Kidney epithelial cell (primary cell): ENCODE results near the gene COL4A4. TPM values are rescaled to one million over a fixed set of nuclear protein-coding genes. Genes with fewer than 3 reads are reported as not detected.

Source experiments
- DNase-seq: peaks from one replicate; pipeline ENCODE4 v3.0.0-alpha.2; 2010; ENCODE audit warnings: low read depth
- H3K27me3 ChIP-seq: 2 replicates; pipeline ENCODE4 v1.6.0; 2011; ENCODE audit warnings: low read length; ENCODE audit not compliant: control insufficient read depth, insufficient read depth
- H3K36me3 ChIP-seq: 2 replicates; pipeline ENCODE4 v1.5.1; 2011; ENCODE audit warnings: low read length; ENCODE audit not compliant: control insufficient read depth, insufficient read depth
- H3K4me3 ChIP-seq: 2 replicates; pipeline ENCODE4 v1.5.1; 2011; ENCODE audit warnings: low read depth, mild to moderate bottlenecking, control low read depth, low read length
- total RNA-seq: library from RNA; depleted of rRNA; stranded (reverse); fragments of >200 nt; gene quantifications from 2 replicates; pipeline ENCODE4 v1.2.3, GENCODE V29; 2015
- TF ChIP-seq, protein P1 (sequence below): IDR thresholded peaks from 2 replicates; pipeline ENCODE4 v1.5.1; 2011; ENCODE audit warnings: mild to moderate bottlenecking, moderate library complexity, low read length, control low read depth, inconsistent platforms; ENCODE audit not compliant: insufficient read depth, poor library complexity, severe bottlenecking

The COL4A4 gene
- total RNA-seq, 1 donor from 2014 or later, result 3.4 TPM

DNA sequence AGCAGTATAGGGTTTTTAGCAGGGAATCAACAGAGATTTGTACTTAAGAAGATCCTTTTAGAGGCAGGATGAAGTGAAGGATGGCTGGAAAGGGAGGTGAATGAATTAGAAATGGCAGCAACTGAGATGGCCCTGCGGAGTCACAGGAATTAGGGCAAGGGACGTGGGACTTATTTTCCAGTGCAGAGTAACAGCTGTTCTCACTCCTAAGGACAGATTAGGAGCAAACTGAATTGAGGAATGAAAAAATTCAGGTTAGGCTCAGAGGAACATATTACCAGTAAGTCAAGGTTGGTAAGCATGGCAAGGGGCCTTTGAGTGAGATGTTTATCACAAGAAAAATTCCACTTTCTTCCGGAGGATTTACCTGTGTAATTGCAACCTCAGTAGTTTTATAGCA is 34.9 kb upstream of the COL4A4 start:
- Histone ChIP-seq H3K4me3 (no peak overlapping the region), H3K27me3 (no peaks in the 10 kb centered on the region), H3K36me3 (no peaks in the 10 kb centered on the region)
- TF ChIP-seq, protein P1, sequence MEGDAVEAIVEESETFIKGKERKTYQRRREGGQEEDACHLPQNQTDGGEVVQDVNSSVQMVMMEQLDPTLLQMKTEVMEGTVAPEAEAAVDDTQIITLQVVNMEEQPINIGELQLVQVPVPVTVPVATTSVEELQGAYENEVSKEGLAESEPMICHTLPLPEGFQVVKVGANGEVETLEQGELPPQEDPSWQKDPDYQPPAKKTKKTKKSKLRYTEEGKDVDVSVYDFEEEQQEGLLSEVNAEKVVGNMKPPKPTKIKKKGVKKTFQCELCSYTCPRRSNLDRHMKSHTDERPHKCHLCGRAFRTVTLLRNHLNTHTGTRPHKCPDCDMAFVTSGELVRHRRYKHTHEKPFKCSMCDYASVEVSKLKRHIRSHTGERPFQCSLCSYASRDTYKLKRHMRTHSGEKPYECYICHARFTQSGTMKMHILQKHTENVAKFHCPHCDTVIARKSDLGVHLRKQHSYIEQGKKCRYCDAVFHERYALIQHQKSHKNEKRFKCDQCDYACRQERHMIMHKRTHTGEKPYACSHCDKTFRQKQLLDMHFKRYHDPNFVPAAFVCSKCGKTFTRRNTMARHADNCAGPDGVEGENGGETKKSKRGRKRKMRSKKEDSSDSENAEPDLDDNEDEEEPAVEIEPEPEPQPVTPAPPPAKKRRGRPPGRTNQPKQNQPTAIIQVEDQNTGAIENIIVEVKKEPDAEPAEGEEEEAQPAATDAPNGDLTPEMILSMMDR, result no peak
- no peak for DNase-seq

DNA sequence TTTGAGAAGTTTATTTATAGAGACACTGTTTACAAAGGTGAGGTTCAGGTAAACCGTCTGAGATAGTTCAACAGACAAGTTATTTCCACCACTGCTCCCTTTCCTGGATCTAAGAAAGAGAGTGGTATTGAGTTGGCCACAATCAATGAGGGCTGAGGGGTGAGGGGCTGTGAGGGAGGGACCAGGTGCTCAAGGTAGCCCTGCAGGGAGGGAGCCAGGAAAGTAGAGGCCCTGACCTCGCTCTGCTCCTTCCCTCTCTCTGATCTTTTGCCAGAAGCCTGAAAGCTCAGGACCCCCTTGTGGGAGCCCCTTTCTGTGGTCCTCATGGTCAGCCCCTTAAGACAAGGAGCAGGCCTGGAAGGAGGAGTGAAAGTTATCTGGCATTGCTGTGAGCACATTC is 30.2 kb upstream of the COL4A4 start:
- no peaks in the 10 kb centered on the region for H3K27me3 ChIP-seq
- no peak for DNase-seq
- H3K36me3 ChIP-seq, result no peaks in the 10 kb centered on the region
- no peak overlapping the region for H3K4me3 ChIP-seq
- TF ChIP-seq, protein P1, result no peak

DNA sequence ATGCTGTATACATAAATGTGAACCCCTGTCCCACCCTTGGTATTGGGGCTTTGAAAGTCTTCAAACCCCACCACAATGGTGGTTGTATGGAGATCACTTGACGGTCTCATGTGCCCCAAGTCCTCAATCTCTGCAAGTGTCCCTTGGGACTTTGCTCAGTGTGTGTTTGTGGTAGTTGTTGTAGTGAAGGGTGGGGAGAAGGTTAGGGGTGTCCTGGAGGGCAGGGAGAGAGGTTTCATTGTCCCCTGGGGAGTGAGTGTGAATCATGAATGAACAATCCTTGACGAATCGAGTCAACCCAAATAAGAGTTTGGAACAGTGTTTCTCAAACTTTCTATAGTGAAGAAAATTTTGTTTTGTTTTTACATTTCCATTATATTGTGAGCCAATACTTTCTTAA is 28.5 kb upstream of the COL4A4 start:
- H3K4me3 ChIP-seq, result no peak overlapping the region
- TF ChIP-seq, protein P1, result no peak
- no peaks in the 10 kb centered on the region for H3K27me3 ChIP-seq
- DNase-seq, result no peak
- H3K36me3 ChIP-seq, result no peaks in the 10 kb centered on the region

DNA sequence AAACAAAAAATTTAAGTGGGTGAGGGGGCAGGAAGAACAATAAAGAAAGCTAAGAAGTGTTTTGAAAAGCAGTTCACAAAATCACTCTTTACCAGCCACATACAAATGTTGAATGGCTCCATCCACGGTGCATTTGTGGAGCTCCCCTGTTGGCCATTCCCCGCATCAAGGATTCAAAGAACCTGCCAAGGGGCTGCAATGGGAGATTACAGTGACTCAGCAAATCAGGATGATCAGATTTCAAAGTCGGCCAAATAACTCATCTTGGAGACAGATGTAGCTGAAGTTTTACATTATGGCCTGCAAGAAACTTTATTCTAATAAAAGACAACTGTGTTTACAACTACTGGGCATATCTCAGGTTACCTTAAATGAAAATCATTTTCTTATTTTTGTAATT is 27.4 kb upstream of the COL4A4 start:
- no peak for DNase-seq
- H3K27me3 ChIP-seq, result no peaks in the 10 kb centered on the region
- no peak overlapping the region for H3K4me3 ChIP-seq
- TF ChIP-seq, protein P1, result peak; percentile 2
- no peaks in the 10 kb centered on the region for H3K36me3 ChIP-seq

DNA sequence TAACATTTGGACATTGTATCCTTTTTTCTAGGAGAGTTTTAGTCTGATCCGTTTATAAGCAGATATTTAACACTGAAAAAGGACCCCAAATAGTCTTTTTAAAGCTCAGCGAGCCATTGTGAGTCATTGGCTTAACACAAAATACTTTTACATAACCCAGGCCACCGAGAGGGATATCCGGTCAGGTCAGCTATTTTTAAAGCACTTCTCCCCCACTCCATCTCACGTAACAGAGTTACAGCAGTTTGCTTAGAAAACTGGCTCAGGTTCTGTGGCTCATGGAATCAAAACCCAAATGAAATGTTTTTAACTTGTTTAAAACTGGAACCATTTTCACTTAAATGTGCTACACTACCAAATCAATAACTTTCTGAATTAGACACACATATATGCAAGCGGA is 24.3 kb upstream of the COL4A4 start:
- H3K36me3 ChIP-seq, result no peaks in the 10 kb centered on the region
- DNase-seq, result no peak
- H3K27me3 ChIP-seq, result no peaks in the 10 kb centered on the region
- no peak overlapping the region for H3K4me3 ChIP-seq
- TF ChIP-seq, protein P1, result no peak

DNA sequence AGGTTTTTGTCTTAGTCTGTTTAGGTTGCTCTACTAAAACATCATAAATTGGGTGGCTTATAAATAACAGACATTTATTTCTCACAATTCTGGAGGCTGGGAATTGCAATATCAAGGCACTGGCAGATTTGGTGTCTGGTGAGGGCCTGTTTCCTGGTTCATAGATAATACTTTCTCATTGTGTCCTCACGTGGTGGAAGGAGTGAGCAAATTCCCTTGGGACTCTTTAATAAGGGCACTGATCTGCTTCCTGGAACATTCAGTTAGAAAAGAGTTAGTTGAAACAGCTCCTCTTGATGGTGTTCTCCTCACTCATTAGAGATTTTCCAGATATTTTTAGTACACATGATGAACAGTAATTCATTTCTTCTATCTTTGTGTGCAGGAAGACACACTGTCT is 22.7 kb upstream of the COL4A4 start:
- TF ChIP-seq, protein P1, result no peak
- Histone ChIP-seq H3K27me3 (no peaks in the 10 kb centered on the region), H3K4me3 (no peak overlapping the region), H3K36me3 (no peaks in the 10 kb centered on the region)
- no peak for DNase-seq
